CD14-positive monocyte (primary cell): Measurements from ENCODE around the gene ZSWIM5. TPM values are rescaled to one million over a fixed set of nuclear protein-coding genes. Genes with fewer than 3 reads are reported as not detected.

Experiments used
- DNase-seq, 3 donors: peaks; one replicate each; pipeline ENCODE4 v3.0.0-alpha.2; 2011 to 2022
- H2AFZ ChIP-seq: 2 replicates; pipeline ENCODE4 v1.6.0; 2012; ENCODE audit warnings: mild to moderate bottlenecking, low read depth, low read length, inconsistent platforms; ENCODE audit not compliant: insufficient read depth, poor library complexity, severe bottlenecking
- H3K27ac ChIP-seq, 2 donors: 1 replicate in 1 of 2; 2 replicates in 1 of 2; pipeline ENCODE4 v1.5.1; 2012 to 2013; ENCODE audit warnings: low read length in 2 of 2, control low read depth in 1 of 2, inconsistent platforms in 1 of 2, low read depth in 1 of 2, mild to moderate bottlenecking in 1 of 2
- H3K27me3 ChIP-seq, 2 donors: one replicate each; pipeline versions ENCODE4 v1.6.0 to v1.6.1; 2011 to 2013; ENCODE audit warnings: low read length in 2 of 2; ENCODE audit not compliant: control insufficient read depth in 2 of 2, insufficient read depth in 2 of 2
- H3K36me3 ChIP-seq, 2 donors: replicated peaks in 1 of 2; 1 replicate in 1 of 2; 2 replicates in 1 of 2; pipeline versions ENCODE4 v1.5.1 to v1.6.1; 2012 to 2013; ENCODE audit warnings: low read length in 2 of 2, control low read depth in 1 of 2, inconsistent platforms in 1 of 2, mild to moderate bottlenecking in 1 of 2; ENCODE audit not compliant: insufficient read depth in 2 of 2, control insufficient read depth in 1 of 2
- H3K4me1 ChIP-seq, 2 donors: 1 replicate in 1 of 2; 2 replicates in 1 of 2; pipeline versions ENCODE4 v1.5.1 to v1.6.1; 2012 to 2013; ENCODE audit warnings: low read length in 2 of 2, control low read depth in 1 of 2, inconsistent platforms in 1 of 2, mild to moderate bottlenecking in 1 of 2, moderate library complexity in 1 of 2; ENCODE audit not compliant: insufficient read depth in 2 of 2, control insufficient read depth in 1 of 2
- H3K4me2 ChIP-seq: replicated peaks from 2 replicates; pipeline ENCODE3; 2012; ENCODE audit warnings: low read length, moderate library complexity, mild to moderate bottlenecking; ENCODE audit not compliant: poor library complexity, severe bottlenecking; ENCODE audit errors: extremely low read depth
- H3K4me3 ChIP-seq, 3 experiments: fragments of 200-600 bp in 1 of 3; sonication (generic) in 1 of 3; replicated peaks in 1 of 3; 1 replicate in 2 of 3; 2 replicates in 1 of 3; pipeline ENCODE4 v1.5.1; 2011 to 2013; ENCODE audit warnings: low read length in 3 of 3, mild to moderate bottlenecking in 3 of 3, control low read depth in 2 of 3, low read depth in 2 of 3, inconsistent platforms in 1 of 3, moderate library complexity in 1 of 3
- H3K79me2 ChIP-seq: 2 replicates; pipeline ENCODE4 v1.6.0; 2012; ENCODE audit warnings: mild to moderate bottlenecking, control low read depth, inconsistent platforms, low read length, moderate library complexity; ENCODE audit not compliant: insufficient read depth
- H3K9ac ChIP-seq: 2 replicates; pipeline ENCODE4 v1.6.0; 2017; ENCODE audit warnings: low read length, mild to moderate bottlenecking; ENCODE audit not compliant: insufficient read depth, poor library complexity, severe bottlenecking
- H3K9me3 ChIP-seq, 2 donors: replicated peaks in 1 of 2; 1 replicate in 1 of 2; 2 replicates in 1 of 2; pipeline versions ENCODE4 v1.5.1 to v1.6.1; 2012 to 2013; ENCODE audit warnings: low read length in 2 of 2, control low read depth in 1 of 2; ENCODE audit not compliant: control insufficient read depth in 1 of 2, insufficient read depth in 1 of 2
- H4K20me1 ChIP-seq: 2 replicates; pipeline ENCODE4 v1.6.0; 2012; ENCODE audit warnings: mild to moderate bottlenecking, low read length, control low read depth, moderate library complexity; ENCODE audit not compliant: insufficient read depth
- H3K27ac Mint-ChIP-seq, 7 donors: one replicate each; pipeline ENCODE4 v1.8.0; 2020; ENCODE audit warnings: mild to moderate bottlenecking in 7 of 7, mixed read lengths in 7 of 7, moderate library complexity in 6 of 7, inconsistent platforms in 2 of 7
- H3K27me3 Mint-ChIP-seq, 3 donors: one replicate each; pipeline ENCODE4 v1.8.0; 2021 to 2022; ENCODE audit warnings: low read depth in 3 of 3, mild to moderate bottlenecking in 3 of 3, mixed read lengths in 3 of 3, moderate library complexity in 3 of 3, inconsistent platforms in 1 of 3
- H3K36me3 Mint-ChIP-seq, 2 donors: one replicate each; pipeline ENCODE4 v1.8.0; 2020; ENCODE audit warnings: mixed read lengths in 2 of 2, inconsistent platforms in 1 of 2, mild to moderate bottlenecking in 1 of 2
- H3K4me1 Mint-ChIP-seq: one replicate; pipeline ENCODE4 v1.8.0; 2020; ENCODE audit warnings: mild to moderate bottlenecking, mixed read lengths
- H3K4me3 Mint-ChIP-seq, 2 donors: one replicate each; pipeline ENCODE4 v1.8.0; 2020; ENCODE audit warnings: mild to moderate bottlenecking in 2 of 2, mixed read lengths in 2 of 2, moderate library complexity in 1 of 2
- H3K9me3 Mint-ChIP-seq, 7 donors: one replicate each; pipeline ENCODE4 v1.8.0; 2020 to 2022; ENCODE audit warnings: mixed read lengths in 7 of 7, mild to moderate bottlenecking in 6 of 7, moderate library complexity in 6 of 7, inconsistent platforms in 2 of 7
- WGBS: methylation state at CpG from one replicate; pipeline ENCODE4 v1.1.5; 2013; ENCODE audit warnings: missing lambda C conversion rate; ENCODE audit not compliant: insufficient coverage; 5-methylcytosine and 5-hydroxymethylcytosine counted together
- intact Hi-C, 2 donors: fragments of 100-400 bp; cut with micrococcal nuclease; formaldehyde crosslinking; loops; one replicate each; pipeline versions ENCODE4 v1.15.0 to v1.15.1; 2023
- polyA plus RNA-seq, 3 donors: library from polyadenylated mRNA; depleted of rRNA in 1 of 3; unstranded in 2 of 3; stranded (reverse) in 1 of 3; fragments of 300-500 nt in 2 of 3; fragments of >200 nt in 1 of 3; fragmentation: Illumina TruSeq in 2 of 3; gene quantifications; 1 replicate in 2 of 3; 2 replicates in 1 of 3; pipeline ENCODE4 v1.2.3, GENCODE V29; 2012 to 2021
- TF ChIP-seq, protein P1 (sequence below): fragments of 200-600 bp; IDR thresholded peaks from one replicate; pipeline ENCODE4 v1.8.0; 2022; ENCODE audit warnings: antibody characterized with exemption, mild to moderate bottlenecking

Gene ZSWIM5
- polyA plus RNA-seq, 3 donors: not detected

DNA sequence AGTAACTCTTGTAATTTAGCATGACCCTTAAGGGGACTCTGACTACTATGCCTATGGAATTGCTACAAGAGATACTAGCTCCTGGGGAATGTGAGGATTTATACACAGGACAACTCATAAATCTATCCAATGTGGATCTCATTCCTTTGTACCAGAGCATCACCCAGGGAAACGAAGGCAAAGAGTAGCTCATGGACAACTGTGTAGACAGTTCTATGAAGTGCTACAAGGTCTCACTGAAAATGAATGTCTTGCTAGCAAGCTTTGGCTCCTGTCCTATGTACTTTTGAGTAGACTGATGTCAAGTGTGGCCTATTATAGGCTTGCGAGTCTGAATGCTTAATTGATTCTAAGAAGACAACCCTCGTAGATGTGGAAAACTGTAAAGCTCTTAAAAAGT, 93.7 kb downstream of the ZSWIM5 start:
- H3K27me3 Mint-ChIP-seq: peaks cover 0 to 1% (median 0%) of the 10 kb centered on the region in 3 donors
- Histone ChIP-seq H4K20me1 (no peaks in the 10 kb centered on the region), H3K36me3 (no peaks in the 10 kb centered on the region), H3K9me3 (no peaks in the 10 kb centered on the region), H3K79me2 (no peaks in the 10 kb centered on the region), H3K4me1 (no peaks in the 10 kb centered on the region), H3K4me3 (no peak overlapping the region), H2AFZ (no peak overlapping the region), H3K27ac (no peak overlapping the region), H3K4me2 (no peak overlapping the region), H3K9ac (no peak overlapping the region), H3K27me3 (no peaks in the 10 kb centered on the region)
- intact Hi-C loops: no loop called here
- 100% methylated on average over 1 of the region's 3 CpGs for WGBS
- no peak overlapping the region for H3K27ac Mint-ChIP-seq
- no peak overlapping the region for H3K4me3 Mint-ChIP-seq
- TF ChIP-seq, protein P1, sequence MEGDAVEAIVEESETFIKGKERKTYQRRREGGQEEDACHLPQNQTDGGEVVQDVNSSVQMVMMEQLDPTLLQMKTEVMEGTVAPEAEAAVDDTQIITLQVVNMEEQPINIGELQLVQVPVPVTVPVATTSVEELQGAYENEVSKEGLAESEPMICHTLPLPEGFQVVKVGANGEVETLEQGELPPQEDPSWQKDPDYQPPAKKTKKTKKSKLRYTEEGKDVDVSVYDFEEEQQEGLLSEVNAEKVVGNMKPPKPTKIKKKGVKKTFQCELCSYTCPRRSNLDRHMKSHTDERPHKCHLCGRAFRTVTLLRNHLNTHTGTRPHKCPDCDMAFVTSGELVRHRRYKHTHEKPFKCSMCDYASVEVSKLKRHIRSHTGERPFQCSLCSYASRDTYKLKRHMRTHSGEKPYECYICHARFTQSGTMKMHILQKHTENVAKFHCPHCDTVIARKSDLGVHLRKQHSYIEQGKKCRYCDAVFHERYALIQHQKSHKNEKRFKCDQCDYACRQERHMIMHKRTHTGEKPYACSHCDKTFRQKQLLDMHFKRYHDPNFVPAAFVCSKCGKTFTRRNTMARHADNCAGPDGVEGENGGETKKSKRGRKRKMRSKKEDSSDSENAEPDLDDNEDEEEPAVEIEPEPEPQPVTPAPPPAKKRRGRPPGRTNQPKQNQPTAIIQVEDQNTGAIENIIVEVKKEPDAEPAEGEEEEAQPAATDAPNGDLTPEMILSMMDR: no peak
- peaks cover 2% of the 10 kb centered on the region for H3K4me1 Mint-ChIP-seq
- DNase-seq: no peak
- no peaks in the 10 kb centered on the region for H3K36me3 Mint-ChIP-seq
- H3K9me3 Mint-ChIP-seq: peaks cover 0 to 5% (median 2%) of the 10 kb centered on the region in 7 donors

DNA sequence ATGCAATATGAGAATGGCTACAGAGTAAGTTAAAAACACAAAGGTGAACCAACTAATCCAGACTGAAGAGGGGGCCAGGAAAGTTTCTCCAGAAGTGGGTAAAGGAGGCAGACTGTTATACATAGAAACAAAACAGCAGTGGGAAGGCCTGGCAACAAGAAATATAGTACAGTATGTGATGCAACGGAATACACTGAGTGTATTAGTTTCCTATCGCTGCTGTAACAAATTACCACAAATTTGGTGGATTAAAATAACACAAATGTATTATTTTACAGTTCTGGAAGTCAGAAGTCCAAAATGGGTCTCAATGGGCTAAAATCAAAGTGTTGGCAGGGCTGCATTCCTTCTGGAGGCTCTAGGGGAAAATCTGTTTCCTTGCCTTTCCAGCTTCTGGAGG, 95.2 kb downstream of the ZSWIM5 start:
- no peak for DNase-seq
- Mint-ChIP-seq H3K4me1 (no peaks in the 10 kb centered on the region), H3K27ac (no peak overlapping the region), H3K9me3 (peaks cover 2 to 10% (median 5%) of the 10 kb centered on the region in 7 donors), H3K4me3 (no peak overlapping the region), H3K36me3 (no peaks in the 10 kb centered on the region), H3K27me3 (peaks cover 0 to 1% (median 0%) of the 10 kb centered on the region in 3 donors)
- Histone ChIP-seq H3K27me3 (no peaks in the 10 kb centered on the region), H3K36me3 (no peaks in the 10 kb centered on the region), H4K20me1 (no peaks in the 10 kb centered on the region), H3K9ac (no peak overlapping the region), H3K9me3 (peaks cover 0 to 4% of the 10 kb centered on the region in 2 donors), H2AFZ (no peak overlapping the region), H3K27ac (no peak overlapping the region), H3K4me1 (no peaks in the 10 kb centered on the region), H3K79me2 (no peaks in the 10 kb centered on the region), H3K4me3 (no peak overlapping the region), H3K4me2 (no peak overlapping the region)
- intact Hi-C loops: no loop called here
- TF ChIP-seq, protein P1: no peak
- WGBS: no CpG with 5 or more reads among the region's 2 CpGs
